GM18526 (cell line): ENCODE data around the gene TRPV5.

Experiments used
- POLR2A ChIP-seq: IDR thresholded peaks from 3 replicates; pipeline ENCODE4 v1.6.1; 2011; ENCODE audit not compliant: insufficient read length; ENCODE audit errors: extremely low read depth

Gene TRPV5

GRCh38 chr7:142933624-142934023, at the start of gene TRPV5:
Gene TRPV5 (minus strand): TSS chr7:142933746. CDS start chr7:142933459, 287 bp downstream.
- no peak for TF ChIP-seq POLR2A

DNA sequence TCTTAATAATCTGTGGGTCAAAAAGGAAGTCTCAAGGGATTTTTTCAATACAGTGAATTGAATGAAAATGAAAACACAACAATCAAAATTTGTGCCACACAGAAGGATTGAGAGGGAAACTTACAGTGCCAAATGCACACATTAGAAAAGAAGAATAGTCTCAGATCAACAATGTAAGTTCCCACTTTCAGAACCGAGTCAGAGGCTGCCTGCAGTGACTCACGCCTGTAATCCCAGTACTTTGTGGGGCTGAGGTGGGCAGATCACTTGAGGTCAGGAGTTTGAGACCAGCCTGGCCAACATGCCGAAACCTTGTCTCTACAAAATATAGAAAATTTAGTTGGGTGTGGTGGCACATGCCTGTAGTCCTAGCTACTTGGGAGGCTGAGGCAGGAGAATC, 41.1 kb upstream of the TRPV5 start:
- no peak for TF ChIP-seq POLR2A

DNA sequence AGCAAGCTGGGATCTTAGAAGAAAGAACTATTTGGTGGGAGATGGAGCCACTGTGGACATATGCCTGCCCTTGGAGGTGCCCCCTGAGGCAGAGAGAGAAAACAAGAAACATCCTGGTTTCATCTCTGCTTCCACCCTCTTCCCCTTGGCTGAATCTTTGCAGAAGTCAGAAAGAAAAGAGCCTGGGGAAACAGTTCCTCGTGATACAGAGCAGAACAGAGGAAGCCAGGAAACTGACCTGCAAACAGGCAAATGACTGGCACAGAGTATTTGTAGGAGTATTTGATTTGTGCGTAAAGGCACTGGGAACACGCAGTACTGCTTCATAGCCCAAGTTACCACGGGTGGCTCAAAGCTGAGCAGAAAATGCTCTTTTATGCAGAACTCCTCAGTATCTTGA, 35.6 kb upstream of the TRPV5 start:
- TF ChIP-seq POLR2A, result no peak

DNA sequence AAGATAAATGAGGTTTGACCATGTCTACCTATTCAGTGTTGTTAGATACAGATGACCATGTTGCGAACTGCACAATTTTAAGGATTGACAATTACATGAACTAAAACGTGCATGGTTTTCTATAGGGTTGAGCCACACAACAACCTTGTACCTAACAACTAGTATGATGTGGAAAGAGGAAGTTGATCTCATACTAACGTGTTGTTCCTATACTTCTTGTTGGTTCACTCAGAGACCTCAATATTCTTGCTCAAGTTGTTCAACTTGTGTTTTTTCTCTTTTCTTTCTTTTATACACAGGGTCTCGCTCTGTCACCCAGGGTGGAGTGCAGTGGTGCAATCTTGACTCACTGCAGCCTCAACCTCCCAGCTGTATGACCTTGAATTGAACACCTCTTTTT, 34.7 kb upstream of the TRPV5 start:
- TF ChIP-seq POLR2A, result no peak

DNA sequence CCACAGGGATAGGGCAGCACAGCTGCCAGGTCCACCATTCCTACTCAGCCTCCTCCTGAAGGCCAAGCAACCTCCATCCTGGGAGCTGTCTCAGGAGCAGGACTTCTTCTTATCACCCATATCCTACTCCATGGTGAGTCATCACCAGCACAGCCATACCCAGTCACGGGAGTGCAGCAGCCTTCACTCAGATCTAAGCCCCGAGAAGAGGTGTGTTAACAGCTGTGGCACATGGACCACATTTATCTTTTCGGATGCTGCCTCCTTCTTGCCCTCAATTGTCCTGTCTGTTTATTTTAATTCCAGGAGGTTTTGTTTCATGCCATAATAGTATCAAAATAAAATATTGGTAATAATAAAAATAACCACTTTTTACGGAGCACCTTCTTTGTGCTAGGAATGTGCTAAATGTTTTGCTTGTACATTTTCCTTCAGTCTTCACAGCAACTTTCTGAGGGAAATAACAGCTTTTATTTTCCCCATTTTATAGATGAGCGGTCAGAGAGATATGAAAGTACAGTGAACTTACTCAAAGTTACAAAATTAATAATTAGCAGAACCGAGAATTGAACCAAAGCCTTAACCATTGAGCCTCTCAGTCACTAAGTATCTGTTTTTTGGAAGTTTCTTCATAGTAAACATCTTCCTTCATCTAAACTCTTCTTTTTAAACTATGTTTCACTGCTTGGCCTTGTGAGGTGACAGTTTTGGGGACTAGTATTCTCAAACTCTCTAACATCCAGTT, 31.1 kb upstream of the TRPV5 start:
- no peak for TF ChIP-seq POLR2A

- no peak for TF ChIP-seq POLR2A
These were observed 30.4 kb upstream of the TRPV5 start for GRCh38 chr7:142963993-142964392.

DNA sequence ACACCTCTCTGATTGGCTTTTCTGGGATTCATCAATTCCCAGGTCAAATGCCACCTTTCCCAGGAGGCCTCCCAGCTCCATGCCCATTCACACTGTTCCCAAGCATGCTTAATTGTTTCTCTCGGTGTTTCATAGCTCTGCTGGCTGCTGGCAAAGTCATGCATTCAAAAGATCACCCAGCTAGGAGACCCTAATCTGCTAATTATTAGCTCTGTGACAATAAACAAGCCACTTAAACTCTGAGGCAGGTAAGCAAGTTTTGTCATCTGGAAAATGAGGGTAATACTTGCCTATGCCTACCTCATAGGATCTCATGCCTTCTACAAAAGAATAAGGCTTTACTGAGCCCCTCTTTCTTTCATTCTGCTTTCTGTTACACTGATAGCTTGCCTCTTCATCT, 29.4 kb upstream of the TRPV5 start:
- no peak for TF ChIP-seq POLR2A

DNA sequence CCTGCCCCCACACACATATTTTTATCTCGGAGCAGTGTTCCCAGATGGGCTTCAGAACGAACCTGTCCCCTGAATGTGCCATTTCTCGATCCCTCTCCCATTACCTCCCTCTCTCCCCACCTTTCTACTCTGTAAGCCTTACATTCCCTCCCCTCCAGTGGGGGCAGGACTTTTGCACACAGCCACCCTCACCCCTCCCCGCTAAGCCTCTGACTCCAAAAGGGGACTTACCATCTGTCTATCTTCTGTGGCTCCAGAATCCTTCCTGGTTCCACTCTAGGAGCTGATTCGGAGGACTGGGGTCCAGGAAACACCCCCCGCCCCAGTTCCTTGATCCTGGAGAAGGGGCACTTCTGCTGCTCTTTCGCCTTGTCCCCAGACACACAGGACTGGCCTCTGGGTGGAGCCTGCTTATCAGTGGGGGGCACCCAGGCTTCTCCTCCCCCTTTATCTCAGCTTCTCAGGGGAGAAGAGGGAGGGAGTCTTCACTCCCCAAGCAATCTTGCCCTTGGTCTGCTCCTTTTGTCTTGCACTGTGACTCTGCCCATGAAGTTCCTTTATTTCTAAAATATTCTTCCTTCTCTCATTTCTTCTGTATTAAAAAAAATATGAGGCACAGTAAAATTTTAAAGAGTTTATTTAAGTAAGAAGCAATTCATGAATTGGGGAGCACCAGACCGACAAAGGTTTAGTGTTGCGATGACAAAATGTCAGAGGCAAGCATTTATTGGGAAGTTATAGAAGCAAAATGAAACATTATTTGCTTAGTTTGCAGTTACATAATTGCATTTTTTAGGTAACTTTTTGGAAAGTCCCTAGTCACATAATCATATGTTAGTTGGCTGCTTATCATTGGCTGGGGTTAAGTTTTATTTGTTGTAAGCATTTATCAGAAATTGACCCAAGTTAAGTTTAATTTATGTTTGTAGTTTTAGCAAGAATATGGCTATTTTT, 28.7 kb upstream of the TRPV5 start, which contains the start of gene KEL:
TSS of gene KEL (minus strand) at position 391 of the 954 bp plus-strand sequence. CDS start at position 234, 157 bp downstream.
- no peak for TF ChIP-seq POLR2A

- TF ChIP-seq POLR2A, result no peak
These were observed 28.0 kb upstream of the TRPV5 start for GRCh38 chr7:142961595-142961972.

DNA sequence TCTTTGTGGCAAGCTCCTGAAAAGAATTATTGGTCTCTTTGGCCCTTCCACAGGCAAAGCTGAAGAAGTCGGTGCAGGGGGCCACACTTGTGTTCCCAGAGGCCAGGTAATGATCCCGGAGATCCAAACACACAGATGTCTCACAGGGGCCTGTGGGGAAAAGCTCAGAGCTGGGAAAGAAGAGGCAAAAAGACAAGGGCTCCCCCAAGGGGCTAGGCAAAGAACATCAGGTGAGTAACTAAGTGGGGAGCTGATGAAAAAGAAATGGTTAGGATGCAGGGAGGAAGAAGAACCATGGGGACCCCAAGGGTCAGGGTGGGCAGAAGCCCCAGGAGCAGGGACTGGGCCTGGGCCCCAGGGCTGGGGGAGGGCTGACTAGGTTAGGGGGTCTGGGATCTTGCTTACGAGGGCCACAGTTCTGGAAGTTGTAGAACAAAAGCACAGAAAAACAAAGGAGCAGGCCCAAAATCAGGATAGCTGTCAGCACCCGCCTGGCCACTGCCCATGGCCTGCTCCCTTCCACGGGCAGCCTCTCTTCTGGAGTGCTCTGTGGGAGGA, 27.5 kb upstream of the TRPV5 start:
- TF ChIP-seq POLR2A, result no peak

- no peak for TF ChIP-seq POLR2A
These were observed 25.7 kb upstream of the TRPV5 start for GRCh38 chr7:142959202-142959601.

DNA sequence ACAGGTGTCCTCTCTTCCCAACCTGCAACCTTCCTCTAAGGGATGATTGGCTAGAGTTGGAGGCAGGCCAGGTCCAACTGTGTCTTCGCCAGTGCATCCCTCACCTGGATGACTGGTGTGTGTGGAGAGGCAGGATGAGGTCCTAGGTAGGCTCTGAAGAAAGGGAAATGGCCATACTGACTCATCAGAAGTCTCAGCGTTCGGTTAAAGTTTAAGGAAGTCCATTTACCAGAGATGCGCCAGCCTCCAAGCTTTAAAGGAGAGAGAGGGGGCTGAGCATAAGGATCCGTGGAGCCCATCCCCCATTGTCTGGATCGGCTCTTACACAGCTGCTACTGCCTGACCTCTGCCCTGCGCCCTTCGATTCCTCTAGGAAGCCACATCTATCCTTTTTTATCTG, 24.2 kb upstream of the TRPV5 start:
- TF ChIP-seq POLR2A, result no peak

- no peak for TF ChIP-seq POLR2A
These were observed 23.5 kb upstream of the TRPV5 start for GRCh38 chr7:142956951-142957623.

GRCh38 chr7:142954680-142955268, 21.2 kb upstream of the TRPV5 start:
- TF ChIP-seq POLR2A, result no peak

DNA sequence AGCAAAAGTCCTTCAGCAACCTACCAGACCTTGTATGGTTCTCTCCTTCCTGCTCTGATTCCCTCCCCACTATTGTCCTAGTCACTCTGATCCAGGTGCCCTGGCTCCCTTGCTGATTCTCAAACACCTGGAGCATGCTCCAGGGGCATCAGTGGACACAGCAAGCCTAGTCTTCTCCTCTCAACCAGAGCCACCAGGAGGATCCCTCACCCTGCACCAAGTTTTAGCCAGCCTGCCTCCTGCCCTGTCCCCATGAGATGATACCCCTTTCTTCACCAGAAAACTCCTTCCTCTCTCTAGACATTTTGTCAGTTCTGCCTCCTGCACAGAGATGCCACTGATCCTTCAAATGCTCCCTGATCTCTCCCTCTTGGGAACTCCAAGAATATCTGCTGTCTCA, 16.7 kb upstream of the TRPV5 start:
- no peak for TF ChIP-seq POLR2A
